GM19035 (cell line): ENCODE measurements around the gene COPS2.

Experiments used
- ATAC-seq: cut with Tn5 transposase; IDR thresholded peaks from one replicate; pipeline ENCODE4 v1.9.1; 2021; ENCODE audit not compliant: unreplicated experiment

COPS2 gene

DNA sequence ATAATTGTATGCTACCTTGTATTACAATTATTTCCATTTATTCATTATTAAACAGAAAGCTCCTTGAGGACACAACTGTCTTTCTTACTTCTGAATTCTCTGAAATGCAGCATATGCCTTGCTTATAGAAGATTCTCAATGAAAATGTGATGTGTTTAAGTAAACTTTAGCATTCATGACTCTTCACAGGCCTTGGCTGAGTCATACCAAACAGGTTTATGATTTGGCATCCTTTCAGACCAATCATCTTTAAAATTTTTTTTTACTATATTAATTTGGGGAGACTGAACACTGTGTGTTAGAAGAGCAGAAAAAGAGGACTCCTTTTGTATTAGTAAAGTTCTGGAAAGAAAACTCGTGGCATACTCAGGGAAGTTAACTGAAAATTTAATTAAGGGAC lies 8.3 kb upstream of the COPS2 start:
- ATAC-seq, result no peak

GRCh38 chr15:49155834-49156627 lies 632 bp upstream of the COPS2 start:
- no peak for ATAC-seq

- no peak for ATAC-seq
Measured at GRCh38 chr15:49154799-49155109, 645 bp downstream of the COPS2 start.

DNA sequence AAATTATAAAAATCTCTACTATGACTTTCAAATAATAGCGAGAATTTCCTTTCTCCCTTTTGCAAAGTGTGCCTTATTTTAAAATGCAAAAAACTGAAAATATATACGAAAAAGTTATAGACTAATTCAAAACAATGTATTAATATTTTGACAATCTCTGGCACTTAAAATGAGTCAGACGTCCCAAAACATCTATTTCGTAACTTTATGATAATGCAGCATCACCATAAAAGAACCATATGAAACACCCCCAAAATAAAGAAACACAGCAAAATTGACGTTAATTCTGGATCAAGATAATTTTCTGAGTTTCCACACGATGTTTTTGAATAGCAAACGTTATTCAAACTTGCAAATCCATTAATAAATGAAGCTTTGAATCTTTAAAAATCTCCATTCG lies 1.0 kb downstream of the COPS2 start:
- no peak for ATAC-seq

DNA sequence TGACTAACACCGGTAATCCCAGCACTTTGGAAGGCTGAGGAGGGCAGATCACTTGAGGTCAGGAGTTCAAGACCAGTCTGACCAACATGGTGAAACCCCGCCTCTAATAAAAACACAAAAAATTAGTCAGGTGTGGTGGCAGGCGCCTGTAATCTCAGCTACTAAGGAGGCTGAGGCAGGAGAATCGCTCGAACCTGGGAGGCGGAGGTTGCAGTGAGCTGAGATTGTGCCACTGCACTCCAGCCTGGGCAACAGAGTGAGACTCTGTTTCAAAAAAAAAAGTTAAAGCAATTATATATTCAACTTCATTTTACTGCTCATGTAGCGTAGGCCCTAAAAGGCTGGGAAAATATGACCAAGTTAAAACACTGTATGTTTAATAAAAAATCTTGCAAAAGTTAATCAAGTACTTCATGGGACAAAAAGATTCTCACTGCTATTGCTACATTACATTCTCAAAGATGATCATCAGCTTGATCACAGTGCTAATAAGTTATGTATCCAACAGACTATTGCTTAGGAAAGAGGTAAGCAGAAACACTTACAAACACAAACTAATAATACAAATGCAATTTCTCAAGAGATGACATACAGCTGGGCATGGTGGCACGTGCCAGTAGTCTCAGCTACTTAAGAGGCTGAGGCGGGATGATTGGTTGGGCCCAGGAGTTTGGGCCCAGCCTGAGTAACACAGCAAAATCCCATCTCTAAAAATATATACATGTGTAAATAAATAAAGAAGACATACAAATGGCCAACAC lies 2.7 kb downstream of the COPS2 start:
- no peak for ATAC-seq

- no peak for ATAC-seq
Measured at GRCh38 chr15:49151831-49152230, 3.6 kb downstream of the COPS2 start.

DNA sequence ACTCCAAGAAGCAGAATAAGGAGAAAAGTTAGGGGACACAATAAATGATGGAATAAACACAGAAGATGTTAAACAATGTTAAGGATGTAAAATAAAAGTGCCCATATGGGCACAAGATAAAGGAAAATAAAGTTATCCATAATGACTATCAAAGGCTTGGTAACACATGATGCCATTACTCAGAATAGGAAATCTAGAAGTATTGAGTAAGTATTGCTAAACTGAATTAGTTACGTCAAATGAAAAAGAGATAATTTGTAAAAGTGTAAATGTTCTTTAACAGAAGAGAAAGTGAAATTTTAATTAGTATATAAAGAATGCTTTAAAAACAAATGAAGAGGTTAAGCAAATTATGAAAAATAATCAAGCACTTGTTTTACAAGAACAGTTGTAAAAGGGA lies 6.7 kb downstream of the COPS2 start:
- no peak for ATAC-seq

- ATAC-seq, result no peak
Measured at GRCh38 chr15:49148298-49148697, 7.1 kb downstream of the COPS2 start.

DNA sequence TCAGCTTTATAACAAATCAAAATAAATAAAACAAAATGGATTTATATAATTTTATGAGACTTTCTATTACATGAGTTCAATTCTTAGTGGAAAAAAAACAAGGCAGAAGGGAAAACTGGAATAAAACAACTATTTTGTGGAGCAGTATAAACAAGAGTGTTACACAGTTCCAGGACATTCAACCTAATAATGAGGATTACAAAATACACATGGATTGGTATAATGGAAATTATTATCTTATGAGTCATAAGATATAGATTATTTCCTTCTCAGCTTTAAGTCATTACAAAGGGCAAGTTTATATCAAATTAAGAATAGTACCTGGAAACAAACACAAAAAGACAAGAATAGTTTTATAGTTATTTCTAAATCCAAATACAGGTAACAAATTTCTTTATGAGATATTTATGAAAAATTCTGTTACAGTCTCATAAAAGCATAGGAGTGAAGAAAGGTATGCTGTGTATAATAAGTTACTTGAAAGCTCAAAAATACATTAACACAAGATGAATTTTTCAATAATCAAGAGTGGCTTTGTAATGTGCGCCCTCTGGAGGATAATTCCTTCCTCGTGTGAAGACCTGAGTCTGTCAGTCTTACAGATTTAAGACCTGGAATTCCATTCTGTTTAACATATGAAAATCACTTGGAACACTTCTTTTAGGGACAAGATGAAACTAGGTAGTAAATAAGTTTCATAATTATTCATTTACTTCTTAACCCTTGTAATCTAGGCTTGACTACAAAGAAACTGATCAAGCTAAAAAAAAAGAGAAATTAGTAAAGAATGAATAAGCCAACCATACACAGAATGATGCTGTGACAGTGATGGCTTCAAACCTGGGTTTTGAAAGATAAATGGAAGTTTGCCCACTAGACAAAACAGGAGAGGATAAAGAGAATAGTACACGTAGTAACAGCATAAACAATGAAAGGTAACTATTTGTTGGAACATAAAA lies 9.5 kb downstream of the COPS2 start:
- no peak for ATAC-seq

DNA sequence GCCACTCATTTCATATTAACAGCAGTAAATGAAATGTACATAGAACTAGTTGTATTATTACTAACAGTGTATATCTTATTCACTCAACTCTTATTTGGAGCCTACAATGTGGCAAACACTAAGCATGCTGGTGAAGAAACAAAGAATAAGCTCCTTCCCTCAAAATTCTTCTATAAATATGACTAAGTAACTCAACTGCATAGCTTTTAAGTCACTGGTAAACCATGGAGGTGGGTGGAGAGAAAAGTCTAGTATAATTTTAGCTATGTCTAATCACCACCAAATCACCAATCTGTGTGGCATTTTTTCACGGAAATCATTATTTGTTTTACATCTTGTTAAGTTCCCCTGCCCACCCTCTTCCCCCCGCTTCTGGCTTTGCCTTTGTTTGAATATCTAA lies 17.5 kb downstream of the COPS2 start:
- no peak for ATAC-seq

DNA sequence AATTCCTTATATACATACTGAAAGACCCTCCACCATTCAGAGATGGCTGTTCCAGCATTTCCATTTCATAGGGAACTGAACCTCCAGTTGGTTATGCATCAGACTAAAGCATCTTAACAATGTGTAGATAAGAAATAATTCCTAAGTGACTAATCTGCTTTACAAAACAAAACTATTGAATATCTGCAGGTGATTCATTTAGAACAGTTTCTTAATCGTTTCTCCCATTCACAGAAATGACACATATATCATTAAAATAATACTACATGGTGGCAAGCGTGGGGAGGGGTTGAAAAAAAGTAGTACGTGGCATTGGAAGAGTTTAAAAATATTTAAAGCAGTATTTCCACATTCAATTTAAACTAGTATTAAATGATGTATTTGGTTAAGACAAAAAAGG lies 19.5 kb downstream of the COPS2 start:
- ATAC-seq, result no peak

GRCh38 chr15:49135342-49135857 lies 20.0 kb downstream of the COPS2 start:
- ATAC-seq, result no peak

DNA sequence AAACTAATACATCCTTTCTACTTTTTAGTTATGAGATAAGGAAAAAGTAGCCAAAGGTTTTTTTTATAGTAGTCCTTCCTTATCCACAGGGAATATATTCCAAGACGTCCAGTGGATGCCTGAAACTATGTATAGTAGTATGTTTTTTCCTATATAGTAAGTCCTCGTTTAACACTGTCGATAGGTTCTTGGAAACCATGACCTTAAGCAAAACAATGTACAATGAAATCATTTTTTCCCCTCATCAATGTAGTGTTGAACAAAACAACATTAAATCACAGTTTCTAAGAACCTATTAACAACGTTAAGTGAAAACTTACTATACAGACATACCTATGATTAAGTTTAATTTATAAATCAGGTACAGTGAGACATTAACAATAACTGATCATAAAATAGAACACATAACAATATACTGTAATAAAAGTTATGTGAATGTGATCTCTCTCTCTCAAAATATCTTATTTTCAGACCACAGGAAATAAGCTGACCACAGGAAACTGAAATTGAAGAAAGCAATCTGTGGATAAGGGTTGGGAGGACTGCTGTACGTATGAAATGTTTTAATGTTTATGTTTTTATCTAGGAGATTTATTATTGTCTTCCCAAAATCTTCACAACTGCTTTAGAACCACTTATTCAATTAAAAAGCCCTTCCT lies 20.6 kb downstream of the COPS2 start:
- no peak for ATAC-seq

- ATAC-seq, result no peak
Measured at GRCh38 chr15:49131403-49131802, 24.0 kb downstream of the COPS2 start.

- no peak for ATAC-seq
Measured at GRCh38 chr15:49124371-49124770, 31.0 kb downstream of the COPS2 start.

DNA sequence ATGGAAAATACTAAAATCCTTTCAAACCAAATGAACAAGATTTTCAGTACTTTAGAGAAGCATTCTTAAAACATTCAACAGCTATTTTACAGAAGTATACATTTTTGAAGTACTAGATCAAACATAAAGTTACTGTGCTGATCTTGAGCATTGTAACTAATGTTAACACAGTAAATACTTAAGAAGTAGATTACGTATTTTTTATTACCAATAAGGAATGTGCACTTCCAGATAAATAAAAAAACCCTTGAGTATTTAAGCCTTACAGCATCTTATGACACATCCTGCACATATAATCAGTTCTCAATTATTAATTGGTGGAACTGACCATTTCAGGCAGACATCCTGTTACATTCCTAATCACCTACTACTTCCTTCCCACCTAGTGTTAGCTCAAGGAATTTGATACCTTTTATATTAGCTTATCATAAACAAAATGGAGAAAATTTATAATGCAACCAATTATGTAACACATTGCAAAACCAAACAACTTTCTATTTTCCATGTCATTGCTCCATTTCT lies 32.8 kb downstream of the COPS2 start:
- ATAC-seq, result no peak

GRCh38 chr15:49121901-49122300 lies 33.5 kb downstream of the COPS2 start:
- ATAC-seq, result no peak

DNA sequence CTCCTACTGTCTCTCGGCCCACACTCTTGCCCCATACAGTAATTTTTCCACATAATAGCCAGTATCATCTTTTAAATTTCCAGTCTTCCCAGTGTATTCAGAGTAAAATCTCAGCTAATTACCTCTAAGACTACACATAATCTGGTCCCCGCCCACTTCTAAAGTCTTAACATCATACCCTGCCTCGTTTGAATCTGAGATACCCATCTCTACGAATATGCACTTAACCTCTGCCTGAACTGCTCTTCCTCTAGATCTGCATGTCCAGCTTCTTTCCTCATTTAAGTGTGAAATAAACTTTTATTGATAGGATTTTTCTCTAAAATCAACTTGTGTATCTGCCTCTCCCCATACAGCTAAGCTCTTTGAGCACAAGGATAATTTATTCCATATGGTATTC lies 34.6 kb downstream of the COPS2 start:
- no peak for ATAC-seq

DNA sequence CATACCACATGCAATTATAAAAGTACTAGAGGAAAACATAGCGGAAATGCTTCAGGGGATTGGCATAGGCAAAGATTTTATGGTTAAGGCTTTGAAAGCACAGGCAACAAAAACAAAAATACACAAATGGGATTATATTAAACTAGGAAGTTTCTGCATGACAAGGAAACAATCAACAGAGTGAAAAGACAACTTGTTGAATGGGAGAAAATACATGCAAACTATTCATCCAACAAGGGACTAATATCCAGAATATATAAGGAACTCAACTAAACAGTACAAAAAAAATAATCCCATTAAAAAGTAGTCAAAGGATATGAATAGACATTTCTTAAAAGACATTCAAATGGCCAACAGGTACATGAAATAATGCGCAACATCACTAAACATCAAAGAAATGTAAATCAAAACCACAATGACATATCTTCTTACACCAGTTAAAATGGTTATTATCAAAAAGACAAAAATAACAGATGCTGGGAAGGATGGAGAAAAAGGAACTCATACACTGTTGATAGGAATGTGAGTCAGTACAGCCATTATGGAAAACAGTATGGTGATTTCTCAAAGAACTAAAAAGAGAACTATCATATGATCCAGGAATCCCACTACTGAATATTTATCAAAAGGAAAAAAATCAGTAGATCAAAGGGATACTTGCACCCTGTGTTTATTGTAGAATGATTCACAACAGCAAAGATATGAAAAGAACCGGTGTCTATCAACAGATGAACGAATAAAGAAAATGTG lies 39.1 kb downstream of the COPS2 start:
- ATAC-seq, result no peak

DNA sequence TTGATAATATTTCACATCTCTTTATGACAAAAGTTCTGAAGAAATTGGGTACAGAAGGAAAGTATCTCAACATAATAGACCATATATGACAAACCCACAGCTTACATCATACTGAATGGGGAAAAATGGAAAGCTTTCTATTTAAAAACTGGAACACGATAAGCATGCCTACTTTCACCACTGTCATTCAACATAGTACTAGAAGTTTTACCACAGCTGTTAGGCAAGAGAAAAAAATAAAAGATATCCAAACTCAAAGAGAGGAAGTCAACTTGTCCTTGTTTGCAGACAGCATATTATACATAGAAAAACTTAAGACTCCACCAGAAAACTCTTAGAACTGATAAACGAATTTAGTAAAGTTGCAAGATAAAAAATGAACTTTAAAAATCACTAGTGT lies 40.3 kb downstream of the COPS2 start:
- no peak for ATAC-seq
